Inflammatory macrophage (primary cell): Measurements from ENCODE around the gene ASPHD1.
"Not testable (repeated sequence)": the region's sequence is repeated elsewhere in the genome, so short reads cannot be mapped to it uniquely, and the experiment has no call there.

Source experiments
- DNase-seq, 2 donors: peaks; one replicate each; pipeline ENCODE4 v3.0.0-alpha.2; 2020 to 2022
- total RNA-seq, 18 experiments: gene quantifications; one replicate each; lab custom pipeline; 2026; ENCODE audit warnings: mixed read lengths in 6 of 18, inconsistent platforms in 2 of 18; lab: John Stamatoyannopoulos, UW

The ASPHD1 gene, protein sequence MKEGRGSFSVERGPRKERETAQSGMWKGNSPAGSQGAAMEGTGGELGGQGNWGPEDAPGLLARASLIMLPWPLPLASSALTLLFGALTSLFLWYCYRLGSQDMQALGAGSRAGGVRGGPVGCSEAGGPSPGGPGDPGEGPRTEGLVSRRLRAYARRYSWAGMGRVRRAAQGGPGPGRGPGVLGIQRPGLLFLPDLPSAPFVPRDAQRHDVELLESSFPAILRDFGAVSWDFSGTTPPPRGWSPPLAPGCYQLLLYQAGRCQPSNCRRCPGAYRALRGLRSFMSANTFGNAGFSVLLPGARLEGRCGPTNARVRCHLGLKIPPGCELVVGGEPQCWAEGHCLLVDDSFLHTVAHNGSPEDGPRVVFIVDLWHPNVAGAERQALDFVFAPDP
- 4.4 to 35.8 (median 14.3) reads per million in 18 experiments for total RNA-seq

DNA sequence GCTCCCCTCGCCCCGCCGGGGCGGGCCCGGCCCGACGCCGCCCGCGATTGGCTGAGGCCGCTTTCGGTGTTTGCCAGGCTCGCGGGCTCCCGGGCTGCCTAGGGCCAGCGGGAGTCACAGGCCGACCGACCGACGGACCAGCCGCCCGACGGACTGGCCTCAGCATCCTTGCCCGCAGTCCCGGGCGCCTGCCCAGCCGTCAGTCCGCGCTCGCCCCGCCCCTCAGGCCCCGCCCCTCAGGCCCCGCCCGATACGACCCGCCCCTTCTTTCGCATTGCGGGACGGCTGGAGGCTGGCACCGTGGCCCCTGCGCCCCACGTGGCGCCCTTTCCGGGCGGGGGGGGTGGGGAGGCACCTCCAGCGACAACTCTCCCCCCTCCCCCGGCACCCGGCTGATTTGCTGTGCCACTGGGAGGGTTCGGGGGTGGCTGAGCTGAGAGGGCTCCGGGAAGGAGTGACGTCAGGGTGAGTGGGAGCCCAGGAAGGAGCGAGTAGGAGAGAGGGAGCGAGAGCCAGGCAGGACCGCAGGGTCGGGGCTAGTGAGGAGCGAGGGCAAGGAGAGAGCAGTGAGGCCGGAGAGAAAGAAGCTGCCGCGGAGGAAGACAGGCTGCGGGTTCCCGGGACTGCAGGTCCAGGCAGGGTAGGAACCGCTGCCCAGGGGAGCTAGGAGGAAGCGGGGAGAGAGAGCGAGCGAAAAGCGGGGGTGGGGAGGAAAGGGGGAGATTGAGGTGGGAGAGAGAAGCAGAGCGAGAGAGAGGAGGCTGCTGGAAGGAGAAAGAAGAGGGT is at the start of gene ASPHD1:
Gene ASPHD1 (plus strand): TSS at position 387 of the 786 bp plus-strand sequence. CDS start 484 bp downstream, outside the sequence.
- peak; percentile 79 to 92 for DNase-seq

DNA sequence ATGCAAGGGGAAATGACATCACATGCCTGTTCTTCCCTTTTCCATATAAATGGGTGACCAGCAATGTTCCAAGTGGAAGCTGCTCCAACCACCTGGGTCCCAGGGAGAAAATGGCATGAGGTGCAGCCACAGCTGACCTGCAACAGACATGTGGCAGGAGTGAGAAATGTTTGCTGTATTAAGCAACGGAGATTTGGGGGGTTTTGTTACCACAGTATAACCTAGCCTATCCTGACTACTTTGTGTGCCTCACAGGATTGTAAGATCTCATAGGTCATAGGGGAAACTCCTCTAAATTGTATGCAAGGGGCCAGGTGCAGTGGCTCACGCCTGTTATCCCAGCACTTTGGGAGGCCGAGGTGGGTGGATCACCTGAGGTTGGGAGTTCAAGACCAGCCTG is 49.3 kb upstream of the ASPHD1 start:
- no peak for DNase-seq

DNA sequence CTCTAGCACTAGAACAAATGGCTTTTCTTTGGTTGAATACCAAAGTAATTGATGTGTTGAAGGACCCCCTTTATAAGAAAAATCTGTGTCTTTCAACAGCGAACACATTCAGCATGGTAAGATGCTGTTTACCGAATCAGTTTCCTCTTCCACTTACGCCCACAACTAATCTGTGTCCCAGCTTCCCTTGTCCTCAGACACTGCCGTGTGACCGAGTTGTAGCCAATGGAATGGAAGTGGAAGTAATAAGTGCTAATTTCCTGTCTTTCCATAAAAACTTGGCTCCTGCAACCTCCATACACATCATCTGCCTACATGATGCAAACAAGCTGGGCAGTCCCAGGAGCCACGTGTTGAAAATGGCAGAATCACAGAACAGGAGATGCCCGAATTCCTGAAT is 47.6 kb upstream of the ASPHD1 start:
- DNase-seq, result peak; percentile 80 to 87

DNA sequence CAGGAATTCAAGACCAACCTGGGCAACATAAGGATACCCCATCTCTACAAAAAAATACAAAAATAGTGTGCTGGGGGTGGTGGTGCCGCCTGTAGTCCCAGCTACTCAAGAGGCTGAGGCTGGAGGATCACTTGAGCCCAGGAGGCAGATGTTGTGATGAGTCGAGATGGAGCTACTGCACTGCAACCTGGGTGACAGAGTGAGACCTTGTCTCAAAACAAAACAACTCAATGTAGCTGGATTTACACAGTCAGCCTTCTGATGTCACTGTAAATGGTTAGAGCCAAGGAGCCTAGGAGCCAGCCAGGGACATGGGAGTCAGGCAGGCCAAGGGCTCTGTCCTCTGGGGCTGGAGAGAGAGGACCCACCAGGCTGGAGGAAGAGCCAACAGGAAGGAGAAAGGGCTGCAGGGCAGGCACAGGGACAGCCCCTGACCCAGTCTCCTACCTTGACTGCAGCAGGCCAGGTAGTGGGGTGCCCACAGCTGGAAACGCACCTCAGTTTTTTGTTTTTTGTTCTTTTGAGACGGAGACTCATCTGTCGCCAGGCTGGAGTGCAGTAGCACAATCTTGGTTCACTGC is 45.7 kb upstream of the ASPHD1 start:
- DNase-seq, result no peak

DNA sequence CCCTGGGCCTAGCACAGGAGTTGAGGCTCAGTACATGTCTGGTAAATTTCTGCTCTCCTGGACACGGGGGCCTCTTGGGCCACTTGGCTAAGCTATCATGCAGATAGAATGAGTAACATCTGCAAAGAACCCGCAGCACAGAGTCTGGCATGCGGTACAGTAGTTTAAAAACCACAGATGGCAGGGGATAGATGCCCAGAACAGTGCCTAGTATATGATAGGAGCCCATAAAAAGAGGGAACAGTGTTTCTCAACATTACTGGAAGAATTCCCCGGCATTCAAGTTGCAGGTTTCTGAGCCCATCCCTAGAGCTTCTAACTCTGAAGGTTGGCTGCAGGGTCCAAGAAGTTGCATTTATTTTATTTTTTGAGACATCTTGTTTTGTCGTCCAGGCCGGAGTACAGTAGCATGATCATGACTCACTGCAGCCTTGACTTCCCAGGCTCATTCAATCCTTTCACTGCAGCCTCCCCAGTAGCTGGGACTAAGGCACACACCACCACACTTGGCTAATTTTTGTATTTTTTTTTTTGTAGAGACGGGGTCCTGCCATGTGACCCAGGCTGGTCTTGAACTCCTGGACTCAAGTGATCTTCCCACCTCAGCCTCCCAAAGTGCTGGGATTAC is 43.0 kb upstream of the ASPHD1 start:
- no peak for DNase-seq

DNA sequence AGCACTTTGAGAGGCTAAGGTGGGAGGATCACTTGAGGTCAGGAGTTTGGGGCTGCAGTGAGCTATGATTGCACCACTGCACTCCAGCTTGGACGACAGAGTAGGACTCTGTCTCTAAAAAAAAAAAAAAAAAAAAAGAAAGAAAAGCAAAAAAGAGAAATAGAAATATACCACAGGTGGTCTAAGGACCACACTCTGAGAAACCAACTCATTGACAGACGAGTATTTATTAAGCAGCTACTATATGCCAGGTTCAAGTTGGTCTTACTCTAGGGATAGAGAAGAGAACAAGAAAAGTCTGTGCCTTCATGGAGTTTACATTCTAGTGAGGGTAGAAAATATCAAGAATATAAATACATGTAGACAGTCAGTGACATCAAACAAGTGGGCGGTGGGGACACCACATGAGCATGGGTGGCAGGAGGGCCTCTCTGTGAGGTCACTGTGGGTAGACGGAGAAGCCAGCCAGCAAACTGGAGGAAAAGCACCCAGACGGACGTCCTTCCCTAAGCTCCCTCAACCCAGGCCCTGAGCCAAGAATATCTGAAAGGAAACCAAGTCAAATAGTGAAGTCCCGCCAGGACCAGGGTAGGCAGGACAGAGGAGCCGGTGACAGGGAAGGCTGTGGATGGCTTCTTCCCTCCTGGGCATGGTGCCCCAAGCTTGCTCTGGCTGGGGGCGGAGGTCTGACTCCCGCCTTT is 42.0 kb upstream of the ASPHD1 start:
- DNase-seq, result peak; percentile 66 to 83

DNA sequence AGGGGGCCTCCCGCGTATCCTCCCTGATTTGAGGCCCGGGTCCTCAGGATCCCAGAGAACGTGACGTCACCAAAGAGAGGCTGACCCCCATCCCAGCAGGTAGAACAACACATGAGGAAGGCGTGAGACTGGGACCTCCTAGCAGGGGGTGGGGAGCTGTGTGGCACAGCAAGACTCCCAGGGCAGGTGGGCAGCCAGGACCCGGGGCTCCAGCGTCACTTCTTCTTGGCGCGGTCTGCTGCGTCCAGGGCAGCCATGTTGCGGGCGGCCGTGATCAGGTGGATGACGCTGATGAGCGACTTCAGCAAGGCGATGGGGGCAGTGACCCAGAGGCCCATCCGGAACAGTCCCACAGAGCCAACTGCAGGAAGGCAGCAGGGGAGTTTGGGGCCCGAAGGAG is 41.3 kb upstream of the ASPHD1 start:
- no peak for DNase-seq

DNA sequence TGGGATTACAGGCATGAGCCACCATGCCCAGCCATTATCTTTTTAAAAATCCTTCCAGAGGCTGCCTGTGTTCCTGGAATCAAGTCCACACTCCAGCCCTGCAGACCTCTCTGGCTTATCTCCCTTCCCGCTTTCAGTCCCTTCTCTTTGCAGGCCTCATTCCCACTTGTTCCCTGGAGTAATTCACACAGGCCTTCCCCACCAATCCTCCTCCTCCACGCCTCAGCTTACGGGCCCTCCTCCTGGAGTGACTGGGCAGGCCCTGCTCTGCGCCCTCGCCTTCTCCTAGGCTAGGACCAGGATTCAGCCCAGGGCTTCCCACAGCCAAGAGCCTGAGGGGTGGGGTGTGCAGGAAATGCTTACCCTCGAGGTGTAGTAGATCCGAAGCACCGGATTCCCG is 40.1 kb upstream of the ASPHD1 start:
- no peak for DNase-seq

DNA sequence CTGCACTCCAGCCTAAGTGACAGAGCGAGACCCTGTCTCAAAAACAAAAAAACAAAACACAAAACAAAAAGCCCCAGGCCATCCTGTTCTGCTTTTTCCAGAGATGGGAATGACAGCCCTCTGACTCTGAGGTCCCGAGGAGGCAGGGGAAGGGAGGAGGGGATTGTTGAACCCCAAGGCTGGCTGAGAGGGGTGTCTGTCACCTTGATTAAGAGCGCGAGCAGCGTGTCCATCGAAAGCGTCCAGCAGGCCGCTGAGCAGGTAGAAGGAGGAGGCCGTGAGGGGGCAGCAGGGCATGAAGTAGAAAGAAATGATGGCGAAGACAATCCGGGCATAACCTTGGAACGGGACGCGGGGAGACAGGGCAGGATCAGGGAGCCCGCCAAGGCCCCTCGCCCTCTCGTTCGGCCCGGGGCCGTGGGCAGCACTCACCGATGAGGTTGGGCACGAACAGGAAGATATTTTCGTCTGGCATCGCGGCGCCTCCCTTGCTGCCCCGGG is 37.9 kb upstream of the ASPHD1 start:
- DNase-seq, result peak in 1 of 2 donors; percentile 21

DNA sequence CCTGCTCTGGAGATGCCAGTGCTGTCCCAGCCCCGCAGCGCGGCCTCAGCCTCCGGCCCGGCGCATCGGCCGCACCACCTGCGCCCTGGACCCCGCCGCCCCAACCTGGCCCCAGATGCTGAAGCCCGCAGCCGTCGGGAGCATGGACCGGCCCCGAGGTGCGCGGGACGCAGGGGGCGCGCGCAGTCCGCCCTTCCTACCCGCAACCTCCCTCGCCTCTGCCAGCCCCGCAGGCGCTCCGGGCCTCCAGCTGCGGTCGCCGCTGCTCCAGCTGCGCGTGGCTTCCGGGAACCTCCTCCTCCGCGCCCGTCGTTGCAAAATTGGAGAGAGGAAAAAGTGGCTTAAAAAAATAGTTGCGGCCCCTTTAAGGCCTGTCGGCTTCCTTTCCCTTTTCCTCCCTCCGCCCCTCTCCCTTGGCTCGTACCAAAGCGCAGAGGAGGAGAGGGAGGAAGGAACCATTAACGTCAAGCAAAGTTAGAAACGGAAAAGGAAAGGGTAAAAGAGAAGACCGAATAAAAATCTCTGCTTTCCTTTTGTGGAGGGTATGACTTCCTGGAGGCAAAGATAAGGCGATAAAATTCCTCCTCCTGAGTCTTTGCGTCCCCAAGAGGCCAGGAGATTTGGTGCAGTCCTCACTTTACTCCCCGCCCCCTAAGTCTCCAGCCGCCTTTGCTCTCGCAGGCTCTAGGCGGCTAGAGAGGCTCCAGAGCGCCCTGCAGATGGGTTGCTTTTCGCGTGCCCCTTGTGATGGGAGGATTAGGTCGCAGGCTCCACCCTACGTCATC is 37.2 kb upstream of the ASPHD1 start, which contains the start of gene CDIPT:
Gene CDIPT (minus strand): TSS at position 343 of the 785 bp plus-strand sequence. CDS start 369 bp downstream, outside the sequence.
- peak; percentile 98 for DNase-seq

DNA sequence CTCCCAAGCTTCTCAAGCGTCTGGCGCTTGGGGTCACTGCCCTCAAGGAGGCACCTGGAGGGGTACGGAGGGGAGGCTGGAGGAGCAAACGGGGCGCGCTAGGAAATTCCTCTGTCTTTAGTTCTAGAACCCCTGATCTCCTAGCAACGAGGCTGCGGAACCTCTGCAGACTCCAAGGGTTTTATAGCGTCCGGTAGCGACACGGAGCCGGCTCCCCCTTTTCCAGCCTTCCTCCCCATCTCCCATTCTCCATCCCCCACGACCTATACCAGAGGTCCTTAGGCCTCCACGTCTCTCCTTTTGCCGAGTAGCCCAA is 36.7 kb upstream of the ASPHD1 start:
- DNase-seq, result no peak

DNA sequence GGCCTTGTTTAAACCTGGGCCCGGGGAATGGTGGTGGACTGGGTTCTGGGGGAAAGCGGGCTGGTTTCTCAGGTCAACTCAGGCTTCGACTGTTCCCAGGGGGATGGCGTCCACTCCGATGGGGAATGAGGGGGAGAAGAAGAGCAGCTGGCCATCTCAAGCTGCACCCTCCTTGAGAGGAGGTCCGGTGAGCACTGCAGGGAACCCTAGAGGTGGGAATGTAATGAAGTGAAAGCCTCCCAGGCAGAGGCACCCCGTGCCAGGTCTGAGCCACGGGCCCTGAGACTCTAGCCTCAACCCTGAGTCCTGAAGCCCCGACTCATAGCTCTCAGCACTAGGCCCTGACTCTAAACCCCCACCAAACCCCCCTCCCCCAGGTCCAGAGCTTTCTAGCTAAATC is 36.1 kb upstream of the ASPHD1 start:
- DNase-seq, result no peak

DNA sequence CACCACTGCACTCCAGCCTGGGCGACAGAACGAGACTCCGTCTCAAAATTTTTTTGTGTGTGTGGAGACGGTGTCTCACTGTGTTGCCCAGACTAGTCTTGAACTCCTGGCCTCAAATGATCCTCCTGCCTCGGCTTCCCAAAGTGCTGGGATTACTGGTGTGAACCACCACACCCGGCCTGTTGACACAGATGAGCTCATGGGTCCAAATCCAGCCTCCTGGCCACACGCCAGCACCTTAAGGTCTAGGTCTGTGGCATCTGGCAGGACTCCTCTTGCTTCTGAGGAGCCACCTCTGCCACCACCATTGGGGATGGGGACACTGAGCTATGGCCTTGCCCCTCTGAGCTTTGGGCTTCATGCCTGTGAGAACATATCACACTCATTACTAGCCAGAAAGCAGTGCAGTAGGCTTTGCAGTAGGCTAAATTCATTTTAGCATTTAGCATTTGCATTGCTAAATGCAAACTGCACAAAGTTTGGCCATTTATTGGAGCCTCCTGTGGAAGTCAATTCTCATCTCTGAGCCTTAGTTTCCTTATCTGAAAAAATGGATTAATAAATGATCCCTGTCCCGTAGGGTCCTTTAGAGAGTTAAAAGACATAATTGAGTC is 31.8 kb upstream of the ASPHD1 start:
- no peak for DNase-seq

DNA sequence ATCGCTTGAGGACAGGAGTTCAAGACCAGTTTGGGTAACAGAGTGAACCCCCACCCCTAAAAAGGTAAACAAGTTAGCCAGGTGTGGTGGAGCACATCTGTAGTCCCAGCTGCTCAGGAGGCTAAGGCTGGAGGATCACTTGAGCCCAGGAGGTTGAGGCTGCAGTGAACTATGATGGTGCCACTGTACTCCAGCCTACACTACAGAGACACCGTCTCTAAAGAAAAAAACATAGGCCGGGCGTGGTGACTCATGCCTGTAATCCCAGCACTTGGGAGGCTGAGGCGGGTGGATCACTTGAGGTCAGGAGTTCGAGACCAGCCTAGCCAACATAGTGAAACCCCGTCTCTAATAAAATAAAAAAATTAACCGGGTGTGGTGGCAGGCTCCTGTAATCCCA is 31.2 kb upstream of the ASPHD1 start:
- DNase-seq, result not testable (repeated sequence)

DNA sequence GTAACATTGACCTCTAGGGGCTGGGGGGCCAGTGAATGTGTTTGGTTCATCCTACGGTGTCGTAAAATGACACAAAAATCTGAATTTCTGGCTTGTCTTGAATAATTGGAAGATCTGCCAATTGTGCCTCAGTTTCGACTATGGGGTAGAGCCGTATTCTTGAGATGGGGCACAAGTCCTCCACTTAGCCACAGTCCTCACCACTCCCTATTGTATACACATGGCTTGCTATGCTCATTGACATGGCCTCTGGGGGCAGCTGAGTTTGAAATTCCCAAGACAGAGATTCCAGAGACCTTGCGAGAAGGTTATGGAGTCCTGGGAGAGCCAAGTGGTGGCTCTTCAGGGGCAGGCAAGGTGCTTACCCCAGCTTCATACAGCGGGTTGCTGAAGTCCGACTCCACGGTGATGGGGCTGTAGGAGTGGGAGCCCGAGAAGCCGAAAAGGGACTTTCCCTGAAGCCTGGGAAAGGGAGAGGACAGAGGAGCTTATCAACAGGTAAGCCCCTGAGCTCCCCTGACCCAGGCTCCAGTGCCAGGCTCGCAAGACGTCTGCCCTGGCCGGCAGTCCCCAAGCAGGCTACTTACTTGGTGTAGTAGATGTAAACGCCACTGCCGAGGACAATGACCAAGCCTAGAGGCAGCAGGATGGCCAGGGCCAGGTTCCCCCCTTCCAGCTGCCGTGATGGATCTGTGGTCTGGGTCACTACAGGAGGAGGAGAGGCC is 28.3 kb upstream of the ASPHD1 start:
- no peak for DNase-seq

DNA sequence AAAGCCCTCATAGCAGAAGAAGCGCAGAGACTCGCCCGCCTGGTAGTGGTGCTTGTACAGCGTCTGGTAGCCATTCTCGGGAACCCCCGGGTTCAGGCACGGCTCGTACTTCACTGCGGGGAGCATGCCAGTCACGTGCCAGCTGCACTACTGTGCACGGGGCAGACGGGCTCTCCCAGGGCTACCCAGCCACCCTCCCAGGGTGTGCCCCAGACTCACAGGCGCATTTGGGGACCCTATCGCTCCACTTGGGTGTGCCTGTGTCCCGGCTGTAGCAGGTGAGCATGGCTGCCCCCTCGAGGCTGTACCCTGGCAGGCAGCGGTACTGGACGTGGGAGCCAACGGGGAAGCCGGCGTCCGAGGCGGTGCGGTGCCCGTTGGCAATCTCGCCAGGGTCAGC is 27.0 kb upstream of the ASPHD1 start:
- no peak for DNase-seq

DNA sequence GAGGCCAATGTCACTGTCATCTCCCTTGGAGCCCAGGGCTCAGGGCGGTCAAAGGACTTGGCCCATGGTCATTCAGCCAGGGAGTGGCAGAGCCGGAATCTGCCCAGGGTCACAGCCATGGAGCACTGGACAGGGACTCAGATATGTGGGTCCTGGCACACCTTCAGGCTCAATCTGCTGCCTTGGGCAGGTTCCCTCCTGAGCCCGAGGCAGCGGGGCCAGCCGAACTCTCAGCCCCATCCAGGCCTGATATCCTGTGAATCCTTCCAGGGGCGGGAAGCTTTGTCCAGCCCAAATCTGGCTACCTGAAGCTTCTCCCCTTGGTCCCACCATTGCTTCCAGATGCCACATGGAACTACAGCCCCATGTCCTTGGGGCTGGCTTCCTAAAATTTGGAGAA is 25.1 kb upstream of the ASPHD1 start:
- DNase-seq, result no peak

DNA sequence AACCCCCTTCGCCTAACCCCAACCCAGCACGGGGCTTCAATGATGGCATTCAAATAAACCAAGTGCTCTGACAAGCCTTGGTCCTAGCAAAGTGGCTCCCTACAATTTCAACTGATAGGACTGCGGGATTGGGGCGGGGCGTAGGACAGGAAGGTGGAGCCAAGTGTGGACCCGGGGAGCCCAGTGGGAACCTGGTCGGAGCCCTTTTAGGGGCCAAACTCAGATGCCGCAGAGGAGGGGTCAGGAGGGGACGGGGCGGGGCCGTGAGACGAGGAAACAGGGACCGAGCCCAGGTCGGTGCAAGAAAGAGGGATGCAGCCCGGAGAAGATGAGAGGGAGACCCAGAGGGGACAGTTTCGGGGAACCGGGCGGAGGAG is 24.1 kb upstream of the ASPHD1 start:
- DNase-seq, result no peak

DNA sequence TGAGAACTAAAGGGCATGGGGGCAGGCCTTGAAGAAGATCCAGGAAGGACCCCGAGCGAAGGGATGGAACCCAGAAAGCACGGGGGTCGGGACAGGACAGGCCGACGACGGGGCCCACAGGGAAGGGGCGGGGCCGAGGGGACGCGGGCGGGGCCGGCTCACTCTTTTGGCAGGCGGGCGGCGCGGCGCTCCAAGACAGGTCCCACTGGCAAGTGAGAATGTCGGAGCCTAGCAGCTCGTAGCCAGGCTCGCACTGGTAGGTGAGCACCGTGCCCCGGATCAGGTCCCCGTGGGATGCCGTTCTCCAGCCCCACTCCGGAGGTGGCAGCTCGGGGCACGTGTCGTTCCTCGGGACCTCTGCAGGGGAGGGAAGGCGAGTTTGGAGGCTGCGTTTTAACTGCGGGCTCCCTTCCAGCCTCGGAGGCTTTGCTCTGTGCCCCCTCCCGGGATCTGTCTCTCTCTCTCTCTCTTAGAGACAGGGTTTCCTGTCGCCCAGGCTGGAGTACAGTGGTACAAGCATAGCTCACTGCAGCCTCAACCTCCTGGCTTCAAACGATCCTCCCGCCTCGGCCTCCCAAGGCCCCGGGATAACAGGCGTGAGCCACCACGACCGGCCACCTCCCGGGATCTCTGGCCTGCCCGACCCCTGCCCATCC is 23.6 kb upstream of the ASPHD1 start:
- no peak for DNase-seq
